SK-N-SH (cell line): ENCODE measurements around the gene ZAP70. TPM values are rescaled to one million over a fixed set of nuclear protein-coding genes. Genes with fewer than 3 reads are reported as not detected.
"Not testable (repeated sequence)": the region's sequence is repeated elsewhere in the genome, so short reads cannot be mapped to it uniquely, and the experiment has no call there.

ENCODE experiments used
- CTCF ChIA-PET: fragments of 300-600, 350-600 bp; formaldehyde crosslinking; extraction: SDS; loops from one replicate; lab custom pipeline; 2021; lab: Yijun Ruan, JAX
- POLR2A ChIA-PET: fragments of 350-600 bp; sonication (Branson Sonifier 250); formaldehyde crosslinking; extraction: SDS; loops from one replicate; lab custom pipeline; 2020; ENCODE audit warnings: antibody characterized with exemption, inconsistent platforms; lab: Yijun Ruan, JAX
- DNase-seq: peaks from one replicate; pipeline ENCODE4 v3.0.0; 2012
- H2AFZ ChIP-seq: fragments of 200-600 bp; sonication (generic); 2 replicates; pipeline ENCODE4 v1.8.1; 2016; ENCODE audit warnings: antibody characterized with exemption, mild to moderate bottlenecking, low read depth
- H3F3A ChIP-seq: fragments of 200-600 bp; sonication (generic); replicated peaks from 2 replicates; pipeline ENCODE3; 2016; ENCODE audit warnings: antibody characterized with exemption, mild to moderate bottlenecking; ENCODE audit not compliant: insufficient read depth
- H3K27ac ChIP-seq, 2 experiments: fragments of 200-500 bp in 1 of 2; fragments of 200-600 bp in 1 of 2; sonication (Bioruptor generic) in 1 of 2; sonication (generic), shearing (Covaris generic) in 1 of 2; 2 replicates each; pipeline versions ENCODE4 v1.5.1 to v1.6.1; 2014 to 2016; ENCODE audit warnings: low read depth in 2 of 2, inconsistent platforms in 1 of 2, low read length in 1 of 2, mild to moderate bottlenecking in 1 of 2, mixed read lengths in 1 of 2
- H3K27me3 ChIP-seq: fragments of 200-600 bp; sonication (generic), shearing (Covaris generic); 2 replicates; pipeline ENCODE4 v1.6.1; 2016; ENCODE audit warnings: mixed run types; ENCODE audit not compliant: insufficient read depth
- H3K36me3 ChIP-seq, 2 experiments: fragments of 200-500 bp in 1 of 2; fragments of 200-600 bp in 1 of 2; sonication (Bioruptor generic) in 1 of 2; sonication (generic) in 1 of 2; replicated peaks in 1 of 2; 2 replicates each; pipeline versions ENCODE3 to v1.5.1; 2014 to 2016; ENCODE audit warnings: low read length in 1 of 2, mild to moderate bottlenecking in 1 of 2; ENCODE audit not compliant: insufficient read depth in 2 of 2, control insufficient read depth in 1 of 2
- H3K4me1 ChIP-seq, 2 experiments: fragments of 200-500 bp in 1 of 2; fragments of 200-600 bp in 1 of 2; sonication (Bioruptor generic) in 1 of 2; sonication (generic), shearing (Covaris generic) in 1 of 2; 2 replicates each; pipeline versions ENCODE4 v1.5.1 to v1.6.1; 2014 to 2016; ENCODE audit warnings: low read depth in 1 of 2, low read length in 1 of 2, mixed run types in 1 of 2; ENCODE audit not compliant: insufficient read depth in 2 of 2, control insufficient read depth in 1 of 2
- H3K4me2 ChIP-seq: fragments of 200-600 bp; sonication (generic), shearing (Covaris generic); 2 replicates; pipeline ENCODE4 v1.6.1; 2017; ENCODE audit warnings: mixed run types
- H3K4me3 ChIP-seq, 2 experiments: fragments of 200-500 bp in 1 of 2; fragments of 200-600 bp in 1 of 2; sonication (Bioruptor generic) in 1 of 2; sonication (generic), shearing (Covaris generic) in 1 of 2; 2 replicates each; pipeline versions ENCODE4 v1.5.1 to v1.8.1; 2014 to 2016; ENCODE audit warnings: low read depth in 2 of 2, inconsistent platforms in 1 of 2, low read length in 1 of 2, mild to moderate bottlenecking in 1 of 2, mixed read lengths in 1 of 2, moderate library complexity in 1 of 2
- H3K79me2 ChIP-seq: fragments of 200-600 bp; sonication (generic); 2 replicates; pipeline ENCODE4 v1.8.1; 2017; ENCODE audit warnings: mild to moderate bottlenecking; ENCODE audit not compliant: insufficient read depth
- H3K9ac ChIP-seq: fragments of 200-600 bp; sonication (generic); 2 replicates; pipeline ENCODE4 v1.6.1; 2017; ENCODE audit warnings: mixed run types
- H3K9me2 ChIP-seq: fragments of 200-600 bp; sonication (generic); 2 replicates; pipeline ENCODE4 v1.6.1; 2017; ENCODE audit warnings: mixed run types
- H3K9me3 ChIP-seq: fragments of 200-600 bp; sonication (generic); 2 replicates; pipeline ENCODE4 v1.6.1; 2017; ENCODE audit warnings: mixed run types, mild to moderate bottlenecking, moderate library complexity
- H4K20me1 ChIP-seq: fragments of 200-600 bp; sonication (generic); 2 replicates; pipeline ENCODE4 v1.6.1; 2017; ENCODE audit warnings: mild to moderate bottlenecking, mixed run types; ENCODE audit not compliant: insufficient read depth
- CHD2 ChIP-seq: fragments of 150-350 bp; IDR thresholded peaks from 2 replicates; pipeline ENCODE4 v1.6.1; 2018; ENCODE audit warnings: low read length; ENCODE audit not compliant: partially characterized antibody
- FOXM1 ChIP-seq: IDR thresholded peaks from 2 replicates; pipeline ENCODE4 v1.4.0; 2012; ENCODE audit warnings: low read depth, mild to moderate bottlenecking
- JUND ChIP-seq: IDR thresholded peaks from 2 replicates; pipeline ENCODE4 v1.4.0; 2012
- MXI1 ChIP-seq: IDR thresholded peaks from 2 replicates; pipeline ENCODE4 v1.6.1; 2012; ENCODE audit warnings: mild to moderate bottlenecking, low read depth, low read length, improper control_type of control experiment
- RXRA ChIP-seq: IDR thresholded peaks from 2 replicates; pipeline ENCODE4 v1.4.0; 2012; ENCODE audit warnings: low read depth, mild to moderate bottlenecking, borderline replicate concordance
- YY1 ChIP-seq: IDR thresholded peaks from 2 replicates; pipeline ENCODE4 v1.4.0; 2012; ENCODE audit warnings: low read depth, mild to moderate bottlenecking
- WGBS: methylation state at CpG from one replicate; pipeline ENCODE4 v1.1.6; 2017; ENCODE audit warnings: low lambda C conversion rate; 5-methylcytosine and 5-hydroxymethylcytosine counted together
- polyA plus RNA-seq, 3 experiments: library from polyadenylated mRNA; depleted of rRNA; stranded (reverse); fragments of >200 nt; gene quantifications; 2 replicates each; pipeline ENCODE4 v1.2.3, GENCODE V29; 2012
- TF ChIP-seq, protein P1 (sequence below): fragments of 150-350 bp; IDR thresholded peaks from 2 replicates; pipeline ENCODE4 v1.6.1; 2016; ENCODE audit warnings: mild to moderate bottlenecking, low read depth, low read length
- TF ChIP-seq, protein P2 (sequence below): IDR thresholded peaks from 2 replicates; pipeline ENCODE4 v1.6.1; 2012; ENCODE audit warnings: mild to moderate bottlenecking, low read depth, low read length, moderate library complexity

ZAP70 gene
- polyA plus RNA-seq, 1 of the 3 experiments (the other 2 are of a cell fraction), result 0.05 TPM

DNA sequence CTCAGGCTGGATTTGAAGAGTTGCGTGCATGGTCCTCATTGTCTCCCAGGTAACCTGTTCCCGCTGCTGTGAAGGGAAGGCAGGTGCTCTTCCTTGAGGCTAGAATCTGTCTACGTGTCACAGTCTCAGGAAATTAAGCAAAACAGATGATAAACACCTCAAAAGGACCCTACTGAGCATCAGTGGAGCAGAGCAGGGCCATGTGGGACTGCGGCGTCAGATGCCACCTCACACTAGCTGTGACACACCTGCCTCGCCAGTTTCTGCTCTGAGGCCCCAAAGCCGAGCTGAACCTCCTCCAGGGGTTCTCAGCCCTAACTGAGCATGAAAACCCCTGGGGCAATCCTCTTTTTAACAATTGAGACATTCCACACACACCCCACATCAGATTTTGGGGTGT, 41.9 kb upstream of the ZAP70 start:
- Histone ChIP-seq H3K9ac (no peak overlapping the region), H3K9me2 (no peaks in the 10 kb centered on the region), H3K27ac (no peak overlapping the region), H3K79me2 (no peaks in the 10 kb centered on the region), H3K4me3 (no peak overlapping the region), H3K36me3 (no peaks in the 10 kb centered on the region), H3K27me3 (no peaks in the 10 kb centered on the region), H3K4me1 (no peaks in the 10 kb centered on the region)
- POLR2A ChIA-PET, result no interaction called here
- no peak for DNase-seq
- TF ChIP-seq, protein P1, sequence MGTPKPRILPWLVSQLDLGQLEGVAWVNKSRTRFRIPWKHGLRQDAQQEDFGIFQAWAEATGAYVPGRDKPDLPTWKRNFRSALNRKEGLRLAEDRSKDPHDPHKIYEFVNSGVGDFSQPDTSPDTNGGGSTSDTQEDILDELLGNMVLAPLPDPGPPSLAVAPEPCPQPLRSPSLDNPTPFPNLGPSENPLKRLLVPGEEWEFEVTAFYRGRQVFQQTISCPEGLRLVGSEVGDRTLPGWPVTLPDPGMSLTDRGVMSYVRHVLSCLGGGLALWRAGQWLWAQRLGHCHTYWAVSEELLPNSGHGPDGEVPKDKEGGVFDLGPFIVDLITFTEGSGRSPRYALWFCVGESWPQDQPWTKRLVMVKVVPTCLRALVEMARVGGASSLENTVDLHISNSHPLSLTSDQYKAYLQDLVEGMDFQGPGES, result no peak
- TF ChIP-seq MXI1 (no peak), FOXM1 (no peak), JUND (no peak), CHD2 (no peak), RXRA (no peak), YY1 (no peak)
- TF ChIP-seq, protein P2, sequence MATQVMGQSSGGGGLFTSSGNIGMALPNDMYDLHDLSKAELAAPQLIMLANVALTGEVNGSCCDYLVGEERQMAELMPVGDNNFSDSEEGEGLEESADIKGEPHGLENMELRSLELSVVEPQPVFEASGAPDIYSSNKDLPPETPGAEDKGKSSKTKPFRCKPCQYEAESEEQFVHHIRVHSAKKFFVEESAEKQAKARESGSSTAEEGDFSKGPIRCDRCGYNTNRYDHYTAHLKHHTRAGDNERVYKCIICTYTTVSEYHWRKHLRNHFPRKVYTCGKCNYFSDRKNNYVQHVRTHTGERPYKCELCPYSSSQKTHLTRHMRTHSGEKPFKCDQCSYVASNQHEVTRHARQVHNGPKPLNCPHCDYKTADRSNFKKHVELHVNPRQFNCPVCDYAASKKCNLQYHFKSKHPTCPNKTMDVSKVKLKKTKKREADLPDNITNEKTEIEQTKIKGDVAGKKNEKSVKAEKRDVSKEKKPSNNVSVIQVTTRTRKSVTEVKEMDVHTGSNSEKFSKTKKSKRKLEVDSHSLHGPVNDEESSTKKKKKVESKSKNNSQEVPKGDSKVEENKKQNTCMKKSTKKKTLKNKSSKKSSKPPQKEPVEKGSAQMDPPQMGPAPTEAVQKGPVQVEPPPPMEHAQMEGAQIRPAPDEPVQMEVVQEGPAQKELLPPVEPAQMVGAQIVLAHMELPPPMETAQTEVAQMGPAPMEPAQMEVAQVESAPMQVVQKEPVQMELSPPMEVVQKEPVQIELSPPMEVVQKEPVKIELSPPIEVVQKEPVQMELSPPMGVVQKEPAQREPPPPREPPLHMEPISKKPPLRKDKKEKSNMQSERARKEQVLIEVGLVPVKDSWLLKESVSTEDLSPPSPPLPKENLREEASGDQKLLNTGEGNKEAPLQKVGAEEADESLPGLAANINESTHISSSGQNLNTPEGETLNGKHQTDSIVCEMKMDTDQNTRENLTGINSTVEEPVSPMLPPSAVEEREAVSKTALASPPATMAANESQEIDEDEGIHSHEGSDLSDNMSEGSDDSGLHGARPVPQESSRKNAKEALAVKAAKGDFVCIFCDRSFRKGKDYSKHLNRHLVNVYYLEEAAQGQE, result no peak
- TF ChIP-seq, all 33 proteins: peak for 0
- Histone ChIP-seq H3F3A (no peaks in the 10 kb centered on the region), H3K9me3 (no peaks in the 10 kb centered on the region), H2AFZ (no peak overlapping the region), H3K4me2 (no peak overlapping the region), H4K20me1 (no peaks in the 10 kb centered on the region)
- 76% methylated on average over 5 of the region's 7 CpGs for WGBS
- CTCF ChIA-PET, result no interaction called here

DNA sequence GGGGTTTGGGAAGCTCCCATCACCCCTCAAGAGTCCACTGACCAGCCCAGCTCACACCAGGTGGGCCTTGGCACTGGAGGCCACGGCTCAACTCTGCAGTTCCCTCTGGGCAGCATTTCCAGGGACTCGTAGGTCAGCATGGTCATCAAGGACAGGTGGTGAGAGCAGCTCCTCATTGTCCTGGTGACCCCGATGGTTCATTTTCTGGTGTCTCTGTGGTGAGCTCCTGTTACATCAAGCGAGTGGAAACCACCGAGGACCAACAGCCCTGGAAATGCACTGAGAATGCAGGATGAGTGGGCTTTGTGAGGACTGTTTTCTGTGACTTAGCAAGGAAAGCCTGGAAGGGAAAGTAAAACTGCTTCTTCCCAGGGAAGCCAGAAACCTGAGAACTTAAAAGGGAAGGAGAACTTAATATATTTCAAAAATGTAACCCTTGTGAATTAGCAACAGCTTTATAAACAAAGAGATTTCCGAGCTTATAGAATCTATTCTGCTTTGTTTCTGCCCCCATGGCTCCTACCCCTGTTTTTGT, 40.7 kb upstream of the ZAP70 start:
- H3K4me3 ChIP-seq, H3K79me2 ChIP-seq, H3K9ac ChIP-seq, H4K20me1 ChIP-seq, H3K27ac ChIP-seq, H2AFZ ChIP-seq, H3F3A ChIP-seq, H3K9me3 ChIP-seq, H3K4me2 ChIP-seq, H3K27me3 ChIP-seq, H3K4me1 ChIP-seq, H3K36me3 ChIP-seq, H3K9me2 ChIP-seq, POLR2A ChIA-PET, DNase-seq: not testable (repeated sequence)
- CTCF ChIA-PET, result interaction anchor here (1.2 to 1.5 kb wide), 2 partner anchors 9 to 82 kb away, joined by 5 read pairs; partner anchors contain the start of gene ACTR1B
- 92% methylated on average over 3 of the region's 6 CpGs for WGBS
